T-cell (primary cell): ENCODE results near the gene CCDC88C. TPM values are rescaled to one million over a fixed set of nuclear protein-coding genes. Genes with fewer than 3 reads are reported as not detected.

Experiments
- ATAC-seq, 4 experiments: fragments of 200-7000 bp in 3 of 4; fragments of 150-1000 bp in 1 of 4; cut with Tn5 transposase; replicated peaks in 1 of 4; 1 replicate in 3 of 4; 2 replicates in 1 of 4; pipeline ENCODE4 v1.10.0; 2021; ENCODE audit warnings: moderate library complexity in 3 of 4, mild to moderate bottlenecking in 2 of 4, moderate number of reproducible peaks in 1 of 4
- CTCF ChIA-PET, 2 donors: fragments of 300-600 bp; sonication (Branson Sonifier 250); formaldehyde crosslinking; loops; one replicate each; lab custom pipeline; 2022; ENCODE audit warnings: antibody characterized with exemption in 2 of 2; lab: Charles Lee
- POLR2A ChIA-PET, 2 donors: fragments of 300-600 bp; sonication (Branson Sonifier 250); formaldehyde crosslinking; loops; one replicate each; lab custom pipeline; 2022; ENCODE audit warnings: antibody characterized with exemption in 2 of 2; lab: Charles Lee
- DNase-seq, 35 experiments: peaks; one replicate each; pipeline versions ENCODE4 v3.0.0 to v3.0.0-alpha.2; 2013 to 2023
- H3K27ac ChIP-seq: one replicate; pipeline ENCODE4 v1.5.1; 2013; ENCODE audit warnings: low read length
- H3K27me3 ChIP-seq, 2 experiments: replicated peaks in 1 of 2; 1 replicate in 1 of 2; 2 replicates in 1 of 2; pipeline versions ENCODE4 v1.6.1 to v1.7.0; 2013; ENCODE audit warnings: low read length in 1 of 2, mixed read lengths in 1 of 2; ENCODE audit not compliant: control insufficient read depth in 2 of 2, insufficient read depth in 2 of 2; ENCODE audit errors: extremely low read depth in 1 of 2
- H3K36me3 ChIP-seq, 2 donors: 1 replicate in 1 of 2; 2 replicates in 1 of 2; pipeline versions ENCODE4 v1.6.1 to v1.7.0; 2013; ENCODE audit warnings: low read length in 1 of 2; ENCODE audit not compliant: control insufficient read depth in 2 of 2, insufficient read depth in 1 of 2; ENCODE audit errors: extremely low read depth in 1 of 2
- H3K4me1 ChIP-seq, 2 experiments: 1 replicate in 1 of 2; 2 replicates in 1 of 2; pipeline versions ENCODE4 v1.6.1 to v1.7.0; 2013; ENCODE audit warnings: low read length in 2 of 2, mixed read lengths in 1 of 2; ENCODE audit not compliant: insufficient read depth in 2 of 2, control insufficient read depth in 1 of 2; ENCODE audit errors: extremely low read depth in 1 of 2
- H3K4me3 ChIP-seq, 2 donors: 1 replicate in 1 of 2; 2 replicates in 1 of 2; pipeline versions ENCODE4 v1.5.1 to v1.7.0; 2013; ENCODE audit warnings: mild to moderate bottlenecking in 2 of 2, low read length in 1 of 2, moderate library complexity in 1 of 2; ENCODE audit not compliant: control insufficient read depth in 1 of 2; ENCODE audit errors: extremely low read depth in 1 of 2
- H3K9me3 ChIP-seq: 2 replicates; pipeline ENCODE4 v1.7.0; 2013
- H3K27ac Mint-ChIP-seq, 2 donors: one replicate each; pipeline ENCODE4 v1.8.0; 2020 to 2021; ENCODE audit warnings: mild to moderate bottlenecking in 2 of 2, mixed read lengths in 2 of 2
- H3K27me3 Mint-ChIP-seq, 2 donors: one replicate each; pipeline ENCODE4 v1.8.0; 2021 to 2022; ENCODE audit warnings: mixed read lengths in 2 of 2
- H3K36me3 Mint-ChIP-seq: one replicate; pipeline ENCODE4 v1.8.0; 2021; ENCODE audit warnings: mixed read lengths
- H3K4me1 Mint-ChIP-seq, 3 donors: one replicate each; pipeline ENCODE4 v1.8.0; 2020 to 2022; ENCODE audit warnings: mixed read lengths in 3 of 3, mild to moderate bottlenecking in 1 of 3
- H3K4me3 Mint-ChIP-seq, 3 donors: one replicate each; pipeline ENCODE4 v1.8.0; 2020 to 2022; ENCODE audit warnings: mild to moderate bottlenecking in 3 of 3, mixed read lengths in 3 of 3, moderate library complexity in 3 of 3
- H3K9me3 Mint-ChIP-seq, 3 donors: one replicate each; pipeline ENCODE4 v1.8.0; 2020 to 2022; ENCODE audit warnings: mixed read lengths in 3 of 3
- WGBS: methylation state at CpG from one replicate; pipeline ENCODE4 v1.1.5; 2013; ENCODE audit warnings: missing lambda C conversion rate; ENCODE audit not compliant: insufficient coverage; 5-methylcytosine and 5-hydroxymethylcytosine counted together
- total RNA-seq, 35 experiments: library from RNA in 6 of 35; stranded (reverse) in 6 of 35; fragments of 120-200 nt in 1 of 35; gene quantifications; one replicate each; pipeline versions ENCODE4 v1.2.1 to v1.2.4 and lab custom pipeline; 2013 to 2026

The CCDC88C gene, protein sequence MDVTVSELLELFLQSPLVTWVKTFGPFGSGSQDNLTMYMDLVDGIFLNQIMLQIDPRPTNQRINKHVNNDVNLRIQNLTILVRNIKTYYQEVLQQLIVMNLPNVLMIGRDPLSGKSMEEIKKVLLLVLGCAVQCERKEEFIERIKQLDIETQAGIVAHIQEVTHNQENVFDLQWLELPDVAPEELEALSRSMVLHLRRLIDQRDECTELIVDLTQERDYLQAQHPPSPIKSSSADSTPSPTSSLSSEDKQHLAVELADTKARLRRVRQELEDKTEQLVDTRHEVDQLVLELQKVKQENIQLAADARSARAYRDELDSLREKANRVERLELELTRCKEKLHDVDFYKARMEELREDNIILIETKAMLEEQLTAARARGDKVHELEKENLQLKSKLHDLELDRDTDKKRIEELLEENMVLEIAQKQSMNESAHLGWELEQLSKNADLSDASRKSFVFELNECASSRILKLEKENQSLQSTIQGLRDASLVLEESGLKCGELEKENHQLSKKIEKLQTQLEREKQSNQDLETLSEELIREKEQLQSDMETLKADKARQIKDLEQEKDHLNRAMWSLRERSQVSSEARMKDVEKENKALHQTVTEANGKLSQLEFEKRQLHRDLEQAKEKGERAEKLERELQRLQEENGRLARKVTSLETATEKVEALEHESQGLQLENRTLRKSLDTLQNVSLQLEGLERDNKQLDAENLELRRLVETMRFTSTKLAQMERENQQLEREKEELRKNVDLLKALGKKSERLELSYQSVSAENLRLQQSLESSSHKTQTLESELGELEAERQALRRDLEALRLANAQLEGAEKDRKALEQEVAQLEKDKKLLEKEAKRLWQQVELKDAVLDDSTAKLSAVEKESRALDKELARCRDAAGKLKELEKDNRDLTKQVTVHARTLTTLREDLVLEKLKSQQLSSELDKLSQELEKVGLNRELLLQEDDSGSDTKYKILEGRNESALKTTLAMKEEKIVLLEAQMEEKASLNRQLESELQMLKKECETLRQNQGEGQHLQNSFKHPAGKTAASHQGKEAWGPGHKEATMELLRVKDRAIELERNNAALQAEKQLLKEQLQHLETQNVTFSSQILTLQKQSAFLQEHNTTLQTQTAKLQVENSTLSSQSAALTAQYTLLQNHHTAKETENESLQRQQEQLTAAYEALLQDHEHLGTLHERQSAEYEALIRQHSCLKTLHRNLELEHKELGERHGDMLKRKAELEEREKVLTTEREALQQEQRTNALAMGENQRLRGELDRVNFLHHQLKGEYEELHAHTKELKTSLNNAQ (N-terminal part only)
- total RNA-seq (100 to 1,000 TPM; 260 to 368 (median 275) TPM), total RNA-seq (lab: John Stamatoyannopoulos, UW) (77.7 to 533 (median 346) reads per million in 29 experiments)
- 196 TPM for total RNA-seq (2013)

GRCh38 chr14:91417120-91417982, at the start of gene CCDC88C:
Gene CCDC88C (minus strand): TSS chr14:91417820. CDS start chr14:91417690, 130 bp downstream.
- Histone ChIP-seq H3K4me3 (peak within 1 kb of the TSS; percentile 84 to 99), H3K27ac (peak within 1 kb of the TSS; percentile 92), H3K27me3 (no peaks in the 10 kb centered on the region), H3K4me1 (peaks cover 26 to 48% of the 10 kb centered on the region in 2 experiments), H3K36me3 (peaks cover 0 to 21% of the 10 kb centered on the region in 2 donors), H3K9me3 (no peaks in the 10 kb centered on the region)
- no peaks in the 10 kb centered on the region for H3K9me3 Mint-ChIP-seq
- no peaks in the 10 kb centered on the region for H3K27me3 Mint-ChIP-seq
- WGBS, result 1% methylated on average over 95 of the region's 103 CpGs
- ATAC-seq (peak; percentile 56 to 72 (median 61)), DNase-seq (peak in 34 of 35 experiments; percentile 49 to 87 (median 67))
- POLR2A ChIA-PET, result interaction anchor here (0.5 to 1.6 kb wide), 4 partner anchors 9 to 98 kb away, joined by 3 to 10 read pairs (median 4); no protein-coding TSS in a partner anchor
- peak within 1 kb of the TSS; percentile 96 to 100 for H3K27ac Mint-ChIP-seq
- H3K4me3 Mint-ChIP-seq, result peak within 1 kb of the TSS; percentile 97 to 100 (median 98)
- H3K36me3 Mint-ChIP-seq, result peaks cover 28% of the 10 kb centered on the region
- H3K4me1 Mint-ChIP-seq, result peaks cover 41 to 52% (median 51%) of the 10 kb centered on the region in 3 donors
- CTCF ChIA-PET, result interaction anchor here (0.7 to 1.5 kb wide), 11 partner anchors 9 to 96 kb away, joined by 3 to 8 read pairs (median 4); no protein-coding TSS in a partner anchor

GRCh38 chr14:91466192-91466591, 48.6 kb upstream of the CCDC88C start:
- DNase-seq (no peak), ATAC-seq (no peak)
- peak overlapping the region in 1 of 2 donors; percentile 23 for H3K27ac Mint-ChIP-seq
- H3K36me3 Mint-ChIP-seq, result peaks cover 59% of the 10 kb centered on the region
- CTCF ChIA-PET, result no interaction called here
- Histone ChIP-seq H3K27me3 (no peaks in the 10 kb centered on the region), H3K9me3 (no peaks in the 10 kb centered on the region), H3K4me3 (no peak overlapping the region), H3K36me3 (peaks cover 0 to 88% of the 10 kb centered on the region in 2 donors), H3K27ac (no peak overlapping the region), H3K4me1 (no peaks in the 10 kb centered on the region)
- POLR2A ChIA-PET, result interaction anchor here (0.6 kb wide), 3 partner anchors 11 to 315 kb away, joined by 3 to 6 read pairs (median 3); no protein-coding TSS in a partner anchor
- H3K4me1 Mint-ChIP-seq, result peaks cover 15 to 18% (median 17%) of the 10 kb centered on the region in 3 donors
- no peak overlapping the region for H3K4me3 Mint-ChIP-seq
- H3K27me3 Mint-ChIP-seq, result no peaks in the 10 kb centered on the region
- 100% methylated on average over 3 of the region's 4 CpGs for WGBS
- no peaks in the 10 kb centered on the region for H3K9me3 Mint-ChIP-seq

DNA sequence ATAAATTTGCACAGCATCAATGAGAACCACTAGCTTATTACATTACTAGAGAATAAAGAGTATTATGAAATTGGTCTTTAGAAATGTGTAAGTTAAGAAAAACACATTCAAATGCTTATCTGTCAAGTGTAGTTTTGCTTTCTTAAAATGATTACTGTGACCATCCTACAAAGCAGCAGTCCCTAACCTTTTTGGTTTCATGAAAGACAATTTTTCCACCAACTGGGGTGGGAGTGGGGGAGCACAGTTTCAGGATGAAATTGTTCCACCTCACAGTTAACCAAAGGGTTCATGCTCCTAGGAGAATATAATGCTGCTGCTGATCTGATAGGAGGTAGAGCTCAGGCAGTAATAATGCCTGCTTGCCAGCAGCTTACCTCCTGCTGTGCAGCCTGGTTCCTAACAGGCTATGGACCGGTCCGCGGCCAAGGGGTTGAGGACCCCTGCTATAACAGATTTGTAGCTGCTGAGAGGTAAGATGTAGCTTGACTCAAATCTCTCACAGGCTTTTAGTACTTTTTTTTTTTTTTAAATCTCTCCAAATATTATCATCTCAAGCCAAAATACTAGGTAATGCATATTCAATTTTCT, 47.1 kb upstream of the CCDC88C start:
- Mint-ChIP-seq H3K4me3 (no peak overlapping the region), H3K4me1 (peaks cover 7 to 16% (median 11%) of the 10 kb centered on the region in 3 donors), H3K9me3 (no peaks in the 10 kb centered on the region), H3K27me3 (no peaks in the 10 kb centered on the region), H3K27ac (peak overlapping the region; percentile 22 to 43), H3K36me3 (peaks cover 54% of the 10 kb centered on the region)
- no peak for DNase-seq
- H3K4me1 ChIP-seq, result no peaks in the 10 kb centered on the region
- no peaks in the 10 kb centered on the region for H3K9me3 ChIP-seq
- no peak overlapping the region for H3K4me3 ChIP-seq
- no CpG with 5 or more reads among the region's 3 CpGs for WGBS
- no peaks in the 10 kb centered on the region for H3K27me3 ChIP-seq
- no peak overlapping the region for H3K27ac ChIP-seq
- ChIA-PET POLR2A (no interaction called here), CTCF (interaction anchor here in 1 of 2 donors (0.7 kb wide), 1 partner anchor 13 kb away, joined by 3 read pairs; no protein-coding TSS in a partner anchor)
- peaks cover 5 to 89% of the 10 kb centered on the region in 2 donors for H3K36me3 ChIP-seq
- no peak for ATAC-seq

GRCh38 chr14:91458612-91459011, 41.0 kb upstream of the CCDC88C start:
- Mint-ChIP-seq H3K27me3 (no peaks in the 10 kb centered on the region), H3K4me3 (no peak overlapping the region), H3K4me1 (peaks cover 23 to 27% (median 26%) of the 10 kb centered on the region in 3 donors), H3K36me3 (peaks cover 38% of the 10 kb centered on the region), H3K27ac (peak overlapping the region in 1 of 2 donors; percentile 18), H3K9me3 (peaks cover 0 to 4% (median 0%) of the 10 kb centered on the region in 3 donors)
- 100% methylated on average over 1 of the region's 5 CpGs for WGBS
- CTCF ChIA-PET, result no interaction called here
- Histone ChIP-seq H3K27me3 (no peaks in the 10 kb centered on the region), H3K9me3 (no peaks in the 10 kb centered on the region), H3K27ac (no peak overlapping the region), H3K36me3 (peaks cover 5 to 66% of the 10 kb centered on the region in 2 donors), H3K4me3 (no peak overlapping the region), H3K4me1 (peaks cover 2 to 8% of the 10 kb centered on the region in 2 experiments)
- POLR2A ChIA-PET, result no interaction called here
- DNase-seq (no peak), ATAC-seq (no peak)

DNA sequence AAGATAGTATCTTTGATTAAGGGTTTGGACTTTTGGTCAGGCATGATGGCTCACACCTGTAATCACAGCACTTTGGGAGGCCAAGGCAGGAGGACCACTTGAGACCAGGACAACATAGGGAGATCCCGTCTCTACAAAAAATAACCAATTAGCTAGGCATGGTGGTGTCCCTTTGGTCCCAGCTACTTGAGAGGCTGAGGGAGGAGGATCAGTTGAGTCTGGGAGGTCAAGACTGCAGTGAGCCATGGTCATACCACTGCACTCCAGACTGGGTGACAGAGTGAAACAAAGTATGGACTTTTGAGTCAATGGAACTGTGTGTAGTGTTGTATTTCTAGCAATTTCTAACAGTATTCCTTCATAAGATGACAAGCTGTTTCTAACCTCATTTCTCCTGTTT, 38.7 kb upstream of the CCDC88C start:
- DNase-seq (no peak), ATAC-seq (peak in 1 of 4 experiments; percentile 23)
- peaks cover 24 to 29% (median 28%) of the 10 kb centered on the region in 3 donors for H3K4me1 Mint-ChIP-seq
- Histone ChIP-seq H3K36me3 (peaks cover 5 to 45% of the 10 kb centered on the region in 2 donors), H3K27me3 (no peaks in the 10 kb centered on the region), H3K4me3 (no peak overlapping the region), H3K9me3 (no peaks in the 10 kb centered on the region), H3K27ac (no peak overlapping the region), H3K4me1 (peaks cover 2 to 8% of the 10 kb centered on the region in 2 experiments)
- H3K27me3 Mint-ChIP-seq, result no peaks in the 10 kb centered on the region
- ChIA-PET CTCF (no interaction called here), POLR2A (no interaction called here)
- H3K27ac Mint-ChIP-seq, result peak overlapping the region; percentile 49 to 73
- peaks cover 21% of the 10 kb centered on the region for H3K36me3 Mint-ChIP-seq
- H3K9me3 Mint-ChIP-seq, result peaks cover 0 to 4% (median 0%) of the 10 kb centered on the region in 3 donors
- no peak overlapping the region for H3K4me3 Mint-ChIP-seq
- WGBS, result no CpG with 5 or more reads among the region's 1 CpG
